ENCODE data around the gene PRRT1.
"Not testable (repeated sequence)": the region's sequence is repeated elsewhere in the genome, so short reads cannot be mapped to it uniquely, and the experiment has no call there.

PRRT1 gene

DNA sequence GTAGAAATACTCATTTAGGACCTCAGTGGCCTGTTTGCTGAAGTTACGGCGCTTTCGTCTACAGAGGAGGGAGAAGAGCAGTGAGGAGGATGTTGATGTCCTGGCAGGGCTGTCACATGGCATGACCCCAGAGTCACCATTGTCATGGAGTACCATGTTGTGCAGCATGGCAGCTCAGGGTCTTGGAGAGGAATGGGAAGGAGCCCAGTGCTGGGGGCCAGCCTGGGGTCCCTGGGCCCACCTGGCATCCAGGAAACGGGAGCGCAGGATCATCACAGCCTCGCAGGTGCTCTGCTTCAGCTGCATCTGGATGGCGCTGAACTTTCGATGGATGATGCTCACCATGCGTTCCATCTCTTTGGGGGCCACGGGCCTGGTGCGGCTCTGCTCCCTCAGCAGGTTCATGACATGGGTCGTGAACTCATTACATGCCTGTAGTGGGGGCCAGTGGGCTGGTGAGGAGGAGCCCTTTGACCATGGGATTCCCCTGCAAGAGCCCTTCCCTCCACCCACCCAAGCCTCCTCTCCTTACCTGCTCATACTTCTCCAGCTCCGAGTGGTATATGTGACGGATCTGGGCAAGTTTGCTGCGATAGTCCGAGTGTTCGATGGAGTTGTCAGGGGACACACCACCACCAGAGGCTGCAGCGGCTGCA, 36.1 kb upstream of the PRRT1 start:
- not testable (repeated sequence) for DNase-seq (ENCODE audit: low spot score)

DNA sequence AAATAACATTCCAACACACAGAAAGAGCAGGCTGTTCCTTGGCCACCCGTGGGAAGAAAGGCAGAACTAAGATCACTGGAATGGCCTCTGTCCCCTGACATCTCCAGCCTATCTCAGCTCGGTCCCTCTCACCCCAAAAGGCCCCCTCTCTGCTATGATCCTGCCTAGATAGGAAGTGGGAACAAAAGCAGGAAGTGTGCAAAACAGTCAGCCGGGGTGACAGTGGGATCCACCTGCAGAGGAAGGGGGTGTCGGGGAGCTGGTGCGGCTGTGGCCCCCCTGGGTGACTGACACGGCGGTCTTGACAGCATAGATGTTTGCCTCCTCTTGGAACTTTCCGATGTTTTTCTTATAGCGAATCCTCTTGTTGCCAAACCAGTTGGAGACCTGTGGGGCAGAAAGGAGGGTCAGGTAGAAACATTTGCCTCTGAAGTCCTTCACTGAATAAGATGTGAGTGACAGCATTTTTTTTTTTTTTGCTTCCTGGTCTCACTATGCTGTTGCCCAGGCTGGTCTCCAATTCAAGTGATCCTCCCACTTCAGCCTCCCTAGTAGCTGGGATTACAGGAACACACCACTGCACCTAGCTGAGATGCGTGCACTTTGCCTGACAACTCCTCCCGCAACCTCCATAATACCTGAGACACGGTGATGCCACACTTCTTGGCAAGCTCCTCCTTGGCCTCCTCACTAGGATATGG, 35.4 kb upstream of the PRRT1 start:
- no peak for DNase-seq (ENCODE audit: low spot score)

DNA sequence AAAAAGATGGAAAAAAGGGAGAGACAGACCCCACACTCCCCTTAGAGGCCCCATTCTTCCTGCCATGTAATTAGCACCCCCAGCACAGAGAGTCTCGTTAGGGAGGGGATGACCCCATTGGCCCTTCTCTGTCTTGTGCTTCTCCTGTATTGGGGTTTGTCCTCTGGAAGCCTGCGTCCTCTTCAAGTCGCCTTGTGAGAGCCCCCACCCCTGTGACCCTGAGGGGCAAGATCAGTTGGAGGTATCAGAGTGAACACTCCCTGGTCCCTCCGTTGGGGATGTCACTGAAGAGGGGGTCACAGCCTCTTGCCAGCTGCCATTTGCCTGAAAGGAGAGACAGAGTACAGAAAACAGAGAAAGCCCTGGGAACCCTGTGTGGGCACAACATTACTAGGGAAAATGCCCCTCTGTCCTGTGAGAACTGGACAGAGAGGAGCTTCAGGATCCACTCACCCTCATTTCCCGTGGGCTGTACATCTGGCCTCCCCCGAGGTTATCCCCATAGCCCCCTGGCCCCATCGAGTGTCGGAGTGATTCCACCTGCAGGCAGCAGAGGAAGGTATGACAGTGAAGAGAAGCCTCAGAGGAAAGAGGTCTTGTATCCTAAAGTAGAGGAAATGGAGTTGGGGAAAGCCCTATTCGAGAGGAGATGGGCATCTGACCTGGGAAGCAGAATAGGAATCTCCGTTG, 34.6 kb upstream of the PRRT1 start:
- not testable (repeated sequence) for DNase-seq (ENCODE audit: low spot score)

GRCh38 chr6:32185681-32186131, 34.0 kb upstream of the PRRT1 start:
- DNase-seq (ENCODE audit: low spot score), result peak; percentile 81

DNA sequence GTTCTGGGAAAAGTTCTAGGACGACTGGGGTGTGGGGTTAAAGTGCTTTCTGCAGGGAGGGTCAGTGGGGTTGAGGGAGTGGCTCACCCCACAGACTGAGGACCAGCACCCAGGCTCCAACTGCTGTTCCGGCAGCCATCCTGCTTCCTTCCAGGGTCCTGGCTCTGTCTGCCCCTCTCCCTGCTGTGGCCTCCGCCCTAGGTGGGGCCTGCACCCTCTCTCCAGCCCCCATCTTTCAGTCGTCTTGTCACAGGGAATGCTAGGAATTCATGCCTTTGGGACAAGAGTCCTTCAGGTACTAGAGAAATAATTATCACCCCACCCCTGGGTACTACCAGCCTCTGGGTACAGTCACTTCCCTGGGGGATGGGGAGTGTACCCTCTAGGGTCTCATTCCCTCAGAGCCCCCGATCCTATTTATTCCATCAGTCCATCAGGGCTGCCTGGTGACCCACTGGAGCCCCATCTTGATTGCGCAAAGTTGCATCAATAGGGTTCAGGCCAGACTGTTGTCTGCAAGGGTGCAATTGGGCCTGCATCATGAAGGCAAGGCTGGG, 32.4 kb upstream of the PRRT1 start, which contains the start of gene AGER:
TSS of gene AGER (minus strand) at position 170 of the 557 bp plus-strand sequence. CDS start at position 139, 31 bp downstream.
- no peak for DNase-seq (ENCODE audit: low spot score)

DNA sequence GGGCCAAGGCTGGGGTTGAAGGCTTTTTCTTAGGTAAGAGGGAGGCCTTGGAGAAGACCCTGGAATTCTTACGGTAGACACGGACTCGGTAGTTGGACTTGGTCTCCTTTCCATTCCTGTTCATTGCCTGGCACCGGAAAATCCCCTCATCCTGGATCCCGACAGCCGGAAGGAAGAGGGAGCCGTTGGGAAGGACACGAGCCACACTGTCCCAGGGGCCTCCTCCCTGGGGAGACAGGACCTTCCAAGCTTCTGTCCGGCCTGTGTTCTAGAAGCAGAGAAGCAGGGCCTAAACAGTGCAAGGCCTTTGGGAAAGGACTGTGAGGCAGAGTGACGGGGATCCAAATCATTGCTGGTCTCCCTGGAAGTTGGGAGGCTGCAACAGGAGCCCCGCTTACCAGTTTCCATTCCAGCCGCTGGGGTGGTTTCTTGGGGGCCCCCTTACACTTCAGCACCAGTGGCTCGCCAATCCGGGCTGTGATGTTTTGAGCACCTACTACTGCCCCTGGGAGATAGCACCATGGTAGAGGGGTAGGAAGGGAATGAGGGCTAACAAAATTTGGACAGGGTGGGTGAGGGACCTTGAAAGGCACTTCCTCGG, 31.8 kb upstream of the PRRT1 start:
- no peak for DNase-seq (ENCODE audit: low spot score)

GRCh38 chr6:32183030-32183429, 31.3 kb upstream of the PRRT1 start:
- DNase-seq (ENCODE audit: low spot score), result no peak

- DNase-seq (ENCODE audit: low spot score), result no peak
Observed at GRCh38 chr6:32182555-32182981, 30.8 kb upstream of the PRRT1 start.

DNA sequence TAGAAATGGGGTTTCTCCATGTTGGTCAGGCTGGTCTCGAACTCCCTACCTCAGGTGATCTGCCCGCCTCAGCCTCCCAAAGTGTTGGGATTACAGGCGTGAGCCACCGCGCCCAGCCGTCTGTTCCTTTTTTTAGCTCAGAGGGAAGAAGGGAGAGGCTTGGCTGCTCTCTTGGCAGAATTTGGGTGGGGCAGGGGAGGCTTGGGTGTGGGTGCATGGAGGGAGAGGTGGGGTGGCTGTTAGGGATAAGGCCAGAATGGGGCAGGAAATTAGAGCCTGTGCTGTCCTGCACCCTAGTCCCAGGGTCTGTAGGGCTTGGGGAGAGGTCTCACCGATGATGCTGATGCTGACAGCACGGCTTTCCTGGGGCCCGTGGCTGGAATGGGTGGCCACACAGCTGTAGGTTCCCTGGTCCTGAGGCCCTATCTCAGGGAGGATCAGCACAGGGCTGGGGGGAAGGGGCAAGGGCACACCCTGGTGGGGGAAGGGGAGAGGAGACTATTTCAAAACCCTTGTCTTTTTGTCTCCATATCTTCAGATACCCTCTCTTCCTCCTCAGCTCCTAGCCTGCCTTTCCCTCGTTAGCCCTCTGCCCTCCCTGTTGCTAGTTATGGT, 30.3 kb upstream of the PRRT1 start:
- no peak for DNase-seq (ENCODE audit: low spot score)

DNA sequence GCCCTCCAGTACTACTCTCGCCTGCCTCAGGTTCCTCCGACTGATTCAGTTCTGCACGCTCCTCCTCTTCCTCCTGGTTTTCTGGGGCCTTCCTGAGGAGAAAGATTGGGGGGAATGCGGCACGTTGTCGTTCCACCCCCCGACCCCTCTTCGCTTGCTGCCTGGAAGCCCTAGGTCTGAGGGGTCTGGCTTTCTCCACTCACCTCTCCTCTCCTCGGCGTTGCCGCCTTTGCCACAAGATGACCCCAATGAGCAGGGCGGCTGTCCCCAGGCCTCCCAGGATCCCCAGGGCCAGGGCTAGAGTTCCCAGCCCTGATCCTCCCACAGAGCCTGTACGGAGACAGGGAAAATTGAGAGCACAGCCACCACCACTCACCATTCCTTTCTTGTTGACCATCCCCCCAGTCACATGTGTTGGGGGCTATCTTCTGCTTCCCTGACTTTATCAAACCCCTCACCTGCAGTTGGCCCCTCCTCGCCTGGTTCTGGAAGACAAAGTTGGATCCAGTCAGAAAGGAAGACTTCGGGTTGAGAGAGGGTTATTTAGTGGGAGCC, 29.5 kb upstream of the PRRT1 start:
- no peak for DNase-seq (ENCODE audit: low spot score)

GRCh38 chr6:32179766-32180405, 28.1 kb upstream of the PRRT1 start:
- no peak for DNase-seq (ENCODE audit: low spot score)

DNA sequence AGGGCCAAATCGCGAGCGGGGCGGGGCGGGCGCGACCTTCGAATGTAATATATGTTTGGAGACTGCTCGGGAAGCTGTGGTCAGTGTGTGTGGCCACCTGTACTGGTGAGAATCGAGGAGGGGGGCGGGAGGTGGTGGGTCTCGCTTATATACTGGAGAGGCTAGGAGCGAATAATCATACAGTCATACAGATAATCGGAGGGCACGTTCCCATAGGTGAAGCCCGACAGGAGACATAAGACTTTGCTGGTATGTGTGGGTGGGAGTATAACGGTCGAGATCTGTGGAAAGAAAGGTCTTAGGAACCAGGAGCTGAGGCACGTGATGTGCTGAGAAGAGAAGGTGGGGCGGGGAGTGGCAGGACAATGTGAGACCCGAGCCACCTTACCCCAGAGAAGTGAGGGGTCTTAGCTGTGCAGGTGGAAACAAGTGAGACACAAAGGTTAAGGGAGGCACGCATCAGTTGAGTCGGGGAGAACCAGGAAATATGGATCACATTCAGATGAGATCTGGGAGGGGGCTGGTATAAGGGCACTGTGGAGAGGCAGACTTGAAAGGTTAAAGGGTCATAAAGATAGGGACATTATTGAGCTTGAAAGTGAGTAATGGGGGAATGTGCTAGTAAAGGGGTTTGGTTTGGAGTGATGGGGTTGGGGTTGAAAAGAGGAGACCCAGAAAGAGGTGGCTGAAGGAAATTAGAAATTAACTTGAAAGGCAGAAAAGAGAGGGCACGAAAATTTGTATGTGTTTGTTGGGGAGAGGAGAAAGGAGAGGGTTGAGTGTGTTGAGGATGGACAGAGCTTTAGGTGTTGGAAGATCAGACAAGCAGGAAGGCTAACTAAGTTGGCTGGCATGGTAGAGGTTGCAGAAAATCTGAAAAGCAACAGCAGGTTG, 27.1 kb upstream of the PRRT1 start:
- no peak for DNase-seq (ENCODE audit: low spot score)

DNA sequence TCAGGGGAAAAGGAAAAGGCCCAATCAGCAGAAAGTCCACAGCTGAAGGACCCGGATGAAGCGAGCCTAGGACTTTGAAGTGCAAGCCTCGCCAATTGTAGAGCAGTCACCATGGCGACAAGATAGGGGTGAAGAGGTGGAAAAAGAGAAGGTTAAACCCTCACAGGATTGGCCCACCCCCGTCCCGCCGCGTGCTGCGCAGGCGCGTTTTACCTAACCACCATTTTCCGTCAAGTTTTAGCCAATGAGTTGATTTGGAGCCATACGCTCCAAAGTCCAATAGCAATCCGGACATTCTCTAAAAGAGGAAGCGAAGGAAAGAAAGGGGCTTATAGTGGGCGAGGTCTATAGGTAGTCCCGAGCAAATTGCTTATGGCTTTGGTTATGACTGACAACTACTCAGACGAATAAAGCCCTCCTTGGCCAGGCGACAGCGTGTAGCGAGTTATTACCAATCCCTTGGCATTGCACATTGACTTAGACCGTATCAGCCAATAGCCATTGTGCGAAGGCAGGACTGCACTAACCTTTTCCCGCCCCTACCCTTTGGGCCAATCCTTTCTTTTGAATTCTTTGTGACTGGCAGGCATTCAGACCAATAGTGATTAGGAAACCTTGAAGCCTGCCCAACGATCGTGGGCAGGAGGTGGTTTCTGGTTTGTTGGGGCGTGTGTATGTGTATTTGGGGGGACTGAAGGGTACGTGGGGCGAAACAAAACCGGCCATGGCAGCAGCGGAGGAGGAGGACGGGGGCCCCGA, 26.2 kb upstream of the PRRT1 start, which contains the start of gene RNF5:
TSS of gene RNF5 (plus strand) at position 618 of the 759 bp plus-strand sequence. CDS start at position 725, 107 bp downstream.
- peak; percentile 96 for DNase-seq (ENCODE audit: low spot score)

GRCh38 chr6:32177183-32177787, 25.5 kb upstream of the PRRT1 start:
- no peak for DNase-seq (ENCODE audit: low spot score)

- peak; percentile 46 for DNase-seq (ENCODE audit: low spot score)
Observed at GRCh38 chr6:32176476-32177182, 24.9 kb upstream of the PRRT1 start.

DNA sequence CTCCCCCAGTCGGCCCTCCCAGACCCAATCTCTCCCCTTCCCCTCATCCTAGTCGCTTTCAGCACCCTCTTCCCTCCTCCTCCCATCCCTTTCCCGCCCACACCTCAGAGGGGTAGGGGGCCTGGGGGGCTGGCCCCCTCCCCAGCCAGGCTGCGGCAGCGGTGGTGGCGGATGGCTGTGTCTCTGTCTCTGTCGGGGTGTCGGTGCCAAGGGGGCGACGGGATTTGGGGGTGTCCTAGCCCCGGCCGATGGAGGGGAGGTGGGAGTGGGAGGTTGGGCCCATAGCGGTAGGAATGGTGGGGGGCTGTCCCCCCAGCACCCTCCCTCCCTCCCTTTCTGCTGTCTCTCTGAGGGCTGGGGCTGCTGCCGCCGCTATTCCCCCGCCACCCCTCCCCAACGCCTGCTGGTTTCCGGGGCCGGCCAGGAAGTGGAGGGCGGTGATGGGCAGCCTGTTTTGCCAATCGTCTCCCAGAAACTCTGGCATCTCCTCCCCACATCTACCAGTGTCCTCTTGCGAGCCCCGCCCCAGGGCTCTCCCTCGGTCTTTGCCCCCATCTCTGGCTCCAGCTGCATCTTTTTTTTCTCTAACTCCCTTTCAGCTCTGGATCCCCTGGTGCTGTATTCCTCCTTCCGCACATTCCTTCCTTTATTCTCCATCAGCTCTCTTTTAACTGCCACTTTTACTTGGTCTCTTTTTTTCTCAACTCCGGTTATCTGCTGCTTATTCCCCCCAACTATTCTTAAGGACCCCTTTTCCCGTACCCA, 24.2 kb upstream of the PRRT1 start, which contains the start of gene AGPAT1:
TSS of gene AGPAT1 (minus strand) at position 374 of the 765 bp plus-strand sequence. CDS start 4,588 bp downstream, outside the sequence.
- peak; percentile 94 for DNase-seq (ENCODE audit: low spot score)

- no peak for DNase-seq (ENCODE audit: low spot score)
Observed at GRCh38 chr6:32175322-32175710, 23.6 kb upstream of the PRRT1 start.

Measured in ecto neural progenitor cell (in vitro differentiated cells).